ENCODE measurements around the gene MYRIP. TPM values are rescaled to one million over a fixed set of nuclear protein-coding genes. Genes with fewer than 3 reads are reported as not detected.

The MYRIP gene
- total and polyA plus RNA-seq, 2 experiments from 2014 or later: 1.5 to 1.8 TPM

DNA sequence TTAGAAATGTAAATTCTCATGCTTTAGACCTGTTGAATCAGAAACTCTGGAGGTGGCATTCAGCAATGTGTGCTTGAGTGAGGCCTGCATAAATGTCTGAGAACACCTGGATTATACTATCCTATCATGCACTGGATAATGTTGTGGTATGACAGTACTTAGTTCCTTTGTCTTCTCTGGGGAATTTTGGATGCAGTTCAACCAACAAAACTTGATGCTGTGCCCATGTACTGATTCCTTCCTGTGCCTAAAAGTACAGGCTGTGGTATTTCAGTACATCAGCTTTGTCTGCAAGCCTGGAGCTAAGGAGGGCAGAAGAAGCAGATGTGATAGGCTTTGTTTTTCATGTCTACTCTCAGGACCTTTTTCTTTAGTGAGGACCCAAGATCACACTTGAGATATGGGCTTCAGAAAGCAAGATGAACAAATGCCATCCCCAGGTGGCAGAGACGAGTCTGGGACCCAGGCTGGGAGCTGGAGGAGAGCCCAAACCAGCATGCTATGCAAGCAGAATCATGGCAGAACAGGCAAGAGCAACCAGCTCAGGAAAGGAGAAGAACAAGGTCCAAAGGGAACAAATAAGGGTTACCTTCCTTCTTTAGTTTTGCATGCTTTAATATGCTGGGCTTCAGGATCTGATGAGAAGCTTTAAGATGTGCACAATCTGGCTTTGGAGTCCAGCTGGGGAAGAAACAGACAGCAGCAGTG, 124.7 kb downstream of the MYRIP start (continued):
- TF ChIP-seq, protein P1, sequence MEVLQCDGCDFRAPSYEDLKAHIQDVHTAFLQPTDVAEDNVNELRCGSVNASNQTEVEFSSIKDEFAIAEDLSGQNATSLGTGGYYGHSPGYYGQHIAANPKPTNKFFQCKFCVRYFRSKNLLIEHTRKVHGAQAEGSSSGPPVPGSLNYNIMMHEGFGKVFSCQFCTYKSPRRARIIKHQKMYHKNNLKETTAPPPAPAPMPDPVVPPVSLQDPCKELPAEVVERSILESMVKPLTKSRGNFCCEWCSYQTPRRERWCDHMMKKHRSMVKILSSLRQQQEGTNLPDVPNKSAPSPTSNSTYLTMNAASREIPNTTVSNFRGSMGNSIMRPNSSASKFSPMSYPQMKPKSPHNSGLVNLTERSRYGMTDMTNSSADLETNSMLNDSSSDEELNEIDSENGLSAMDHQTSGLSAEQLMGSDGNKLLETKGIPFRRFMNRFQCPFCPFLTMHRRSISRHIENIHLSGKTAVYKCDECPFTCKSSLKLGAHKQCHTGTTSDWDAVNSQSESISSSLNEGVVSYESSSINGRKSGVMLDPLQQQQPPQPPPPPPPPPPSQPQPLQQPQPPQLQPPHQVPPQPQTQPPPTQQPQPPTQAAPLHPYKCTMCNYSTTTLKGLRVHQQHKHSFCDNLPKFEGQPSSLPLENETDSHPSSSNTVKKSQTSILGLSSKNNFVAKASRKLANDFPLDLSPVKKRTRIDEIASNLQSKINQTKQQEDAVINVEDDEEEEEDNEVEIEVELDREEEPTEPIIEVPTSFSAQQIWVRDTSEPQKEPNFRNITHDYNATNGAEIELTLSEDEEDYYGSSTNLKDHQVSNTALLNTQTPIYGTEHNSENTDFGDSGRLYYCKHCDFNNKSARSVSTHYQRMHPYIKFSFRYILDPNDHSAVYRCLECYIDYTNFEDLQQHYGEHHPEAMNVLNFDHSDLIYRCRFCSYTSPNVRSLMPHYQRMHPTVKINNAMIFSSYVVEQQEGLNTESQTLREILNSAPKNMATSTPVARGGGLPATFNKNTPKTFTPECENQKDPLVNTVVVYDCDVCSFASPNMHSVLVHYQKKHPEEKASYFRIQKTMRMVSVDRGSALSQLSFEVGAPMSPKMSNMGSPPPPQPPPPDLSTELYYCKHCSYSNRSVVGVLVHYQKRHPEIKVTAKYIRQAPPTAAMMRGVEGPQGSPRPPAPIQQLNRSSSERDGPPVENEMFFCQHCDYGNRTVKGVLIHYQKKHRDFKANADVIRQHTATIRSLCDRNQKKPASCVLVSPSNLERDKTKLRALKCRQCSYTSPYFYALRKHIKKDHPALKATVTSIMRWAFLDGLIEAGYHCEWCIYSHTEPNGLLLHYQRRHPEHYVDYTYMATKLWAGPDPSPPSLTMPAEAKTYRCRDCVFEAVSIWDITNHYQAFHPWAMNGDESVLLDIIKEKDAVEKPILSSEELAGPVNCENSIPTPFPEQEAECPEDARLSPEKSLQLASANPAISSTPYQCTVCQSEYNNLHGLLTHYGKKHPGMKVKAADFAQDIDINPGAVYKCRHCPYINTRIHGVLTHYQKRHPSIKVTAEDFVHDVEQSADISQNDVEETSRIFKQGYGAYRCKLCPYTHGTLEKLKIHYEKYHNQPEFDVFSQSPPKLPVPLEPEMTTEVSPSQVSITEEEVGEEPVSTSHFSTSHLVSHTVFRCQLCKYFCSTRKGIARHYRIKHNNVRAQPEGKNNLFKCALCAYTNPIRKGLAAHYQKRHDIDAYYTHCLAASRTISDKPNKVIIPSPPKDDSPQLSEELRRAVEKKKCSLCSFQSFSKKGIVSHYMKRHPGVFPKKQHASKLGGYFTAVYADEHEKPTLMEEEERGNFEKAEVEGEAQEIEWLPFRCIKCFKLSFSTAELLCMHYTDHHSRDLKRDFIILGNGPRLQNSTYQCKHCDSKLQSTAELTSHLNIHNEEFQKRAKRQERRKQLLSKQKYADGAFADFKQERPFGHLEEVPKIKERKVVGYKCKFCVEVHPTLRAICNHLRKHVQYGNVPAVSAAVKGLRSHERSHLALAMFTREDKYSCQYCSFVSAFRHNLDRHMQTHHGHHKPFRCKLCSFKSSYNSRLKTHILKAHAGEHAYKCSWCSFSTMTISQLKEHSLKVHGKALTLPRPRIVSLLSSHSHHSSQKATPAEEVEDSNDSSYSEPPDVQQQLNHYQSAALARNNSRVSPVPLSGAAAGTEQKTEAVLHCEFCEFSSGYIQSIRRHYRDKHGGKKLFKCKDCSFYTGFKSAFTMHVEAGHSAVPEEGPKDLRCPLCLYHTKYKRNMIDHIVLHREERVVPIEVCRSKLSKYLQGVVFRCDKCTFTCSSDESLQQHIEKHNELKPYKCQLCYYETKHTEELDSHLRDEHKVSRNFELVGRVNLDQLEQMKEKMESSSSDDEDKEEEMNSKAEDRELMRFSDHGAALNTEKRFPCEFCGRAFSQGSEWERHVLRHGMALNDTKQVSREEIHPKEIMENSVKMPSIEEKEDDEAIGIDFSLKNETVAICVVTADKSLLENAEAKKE (CRISPR knock-in tag; IDR thresholded peaks at IDR 0.05): no peak

DNA sequence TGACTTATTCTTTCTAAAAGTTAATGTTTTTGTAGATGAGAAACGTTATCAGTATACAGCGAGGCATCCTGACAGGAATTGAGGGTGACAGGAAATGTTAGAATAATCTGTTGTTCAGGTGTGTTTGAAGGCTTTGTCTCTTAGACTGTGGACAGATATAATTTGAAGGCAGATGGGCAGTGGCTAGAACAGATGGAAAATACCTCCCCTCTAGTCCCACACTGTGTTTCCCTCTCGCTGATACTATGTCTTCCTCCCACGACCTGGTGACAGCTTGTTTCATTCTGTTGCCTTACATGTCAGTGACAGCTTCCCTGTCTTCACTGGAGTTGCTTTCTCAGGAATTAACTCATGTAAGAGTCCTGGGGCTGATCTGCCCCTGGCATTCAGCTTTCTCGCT, 125.3 kb downstream of the MYRIP start:
- TF ChIP-seq, protein P2, sequence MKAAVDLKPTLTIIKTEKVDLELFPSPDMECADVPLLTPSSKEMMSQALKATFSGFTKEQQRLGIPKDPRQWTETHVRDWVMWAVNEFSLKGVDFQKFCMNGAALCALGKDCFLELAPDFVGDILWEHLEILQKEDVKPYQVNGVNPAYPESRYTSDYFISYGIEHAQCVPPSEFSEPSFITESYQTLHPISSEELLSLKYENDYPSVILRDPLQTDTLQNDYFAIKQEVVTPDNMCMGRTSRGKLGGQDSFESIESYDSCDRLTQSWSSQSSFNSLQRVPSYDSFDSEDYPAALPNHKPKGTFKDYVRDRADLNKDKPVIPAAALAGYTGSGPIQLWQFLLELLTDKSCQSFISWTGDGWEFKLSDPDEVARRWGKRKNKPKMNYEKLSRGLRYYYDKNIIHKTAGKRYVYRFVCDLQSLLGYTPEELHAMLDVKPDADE (IDR thresholded peaks at IDR 0.05): no peak
- TF ChIP-seq, protein P3, sequence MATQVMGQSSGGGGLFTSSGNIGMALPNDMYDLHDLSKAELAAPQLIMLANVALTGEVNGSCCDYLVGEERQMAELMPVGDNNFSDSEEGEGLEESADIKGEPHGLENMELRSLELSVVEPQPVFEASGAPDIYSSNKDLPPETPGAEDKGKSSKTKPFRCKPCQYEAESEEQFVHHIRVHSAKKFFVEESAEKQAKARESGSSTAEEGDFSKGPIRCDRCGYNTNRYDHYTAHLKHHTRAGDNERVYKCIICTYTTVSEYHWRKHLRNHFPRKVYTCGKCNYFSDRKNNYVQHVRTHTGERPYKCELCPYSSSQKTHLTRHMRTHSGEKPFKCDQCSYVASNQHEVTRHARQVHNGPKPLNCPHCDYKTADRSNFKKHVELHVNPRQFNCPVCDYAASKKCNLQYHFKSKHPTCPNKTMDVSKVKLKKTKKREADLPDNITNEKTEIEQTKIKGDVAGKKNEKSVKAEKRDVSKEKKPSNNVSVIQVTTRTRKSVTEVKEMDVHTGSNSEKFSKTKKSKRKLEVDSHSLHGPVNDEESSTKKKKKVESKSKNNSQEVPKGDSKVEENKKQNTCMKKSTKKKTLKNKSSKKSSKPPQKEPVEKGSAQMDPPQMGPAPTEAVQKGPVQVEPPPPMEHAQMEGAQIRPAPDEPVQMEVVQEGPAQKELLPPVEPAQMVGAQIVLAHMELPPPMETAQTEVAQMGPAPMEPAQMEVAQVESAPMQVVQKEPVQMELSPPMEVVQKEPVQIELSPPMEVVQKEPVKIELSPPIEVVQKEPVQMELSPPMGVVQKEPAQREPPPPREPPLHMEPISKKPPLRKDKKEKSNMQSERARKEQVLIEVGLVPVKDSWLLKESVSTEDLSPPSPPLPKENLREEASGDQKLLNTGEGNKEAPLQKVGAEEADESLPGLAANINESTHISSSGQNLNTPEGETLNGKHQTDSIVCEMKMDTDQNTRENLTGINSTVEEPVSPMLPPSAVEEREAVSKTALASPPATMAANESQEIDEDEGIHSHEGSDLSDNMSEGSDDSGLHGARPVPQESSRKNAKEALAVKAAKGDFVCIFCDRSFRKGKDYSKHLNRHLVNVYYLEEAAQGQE (IDR thresholded peaks at IDR 0.05; ENCODE audit: unreplicated experiment): no peak
- TF ChIP-seq CREB1 (CRISPR knock-in tag; IDR thresholded peaks at IDR 0.05; ENCODE audit: low read depth): no peak
- TF ChIP-seq EZH2 (IDR thresholded peaks at IDR 0.05; ENCODE audit: low read depth, unreplicated experiment): no peak
- no peak for TF ChIP-seq NANOG (IDR thresholded peaks at IDR 0.05; ENCODE audit: borderline replicate concordance)
- TF ChIP-seq JUNB (IDR thresholded peaks at IDR 0.05; ENCODE audit: unreplicated experiment): no peak
- TF ChIP-seq POLR2AphosphoS5 (IDR thresholded peaks at IDR 0.05; ENCODE audit: low read depth): no peak

More for the DNA sequence above, 125.3 kb downstream of the MYRIP start:
- Mint-ChIP-seq H3K27me3 (ENCODE audit: insufficient read depth, low read depth, poor library complexity) (no peaks in the 10 kb centered on the region), H3K9me3 (no peaks in the 10 kb centered on the region), H3K27ac (no peak overlapping the region), H3K4me3 (no peak overlapping the region), H3K4me1 (peaks cover 17% of the 10 kb centered on the region), H3K36me3 (ENCODE audit: low read depth) (no peaks in the 10 kb centered on the region)
- Histone ChIP-seq H3K79me2 (replicated peaks; ENCODE audit: insufficient read depth) (no peaks in the 10 kb centered on the region), H3K4me1 (ENCODE audit: insufficient read depth) (no peaks in the 10 kb centered on the region), H3K27ac (ENCODE audit: low read depth) (no peak overlapping the region), H3K9me2 (ENCODE audit: insufficient read depth) (no peaks in the 10 kb centered on the region), H3K36me3 (ENCODE audit: insufficient read depth) (no peaks in the 10 kb centered on the region), H3K27me3 (ENCODE audit: insufficient read depth) (no peaks in the 10 kb centered on the region), H3K4me2 (no peak overlapping the region), H3K4me3 (no peak overlapping the region), H3F3A (replicated peaks; ENCODE audit: low read depth) (no peaks in the 10 kb centered on the region), H4K20me1 (replicated peaks; ENCODE audit: insufficient read depth) (no peaks in the 10 kb centered on the region), H2AFZ (no peak overlapping the region)
- ATAC-seq: no peak
- DNase-seq (ENCODE audit: low spot score): no peak
